ENCODE measurements around the gene MAP2K4.

Gene MAP2K4

GRCh38 chr17:12193144-12193735 lies 172.6 kb downstream of the MAP2K4 start:
- DNase-seq (ENCODE audit: low spot score) (no peak), ATAC-seq (ENCODE audit: low read depth) (no peak)
- Histone ChIP-seq H3K27ac (ENCODE audit: poor library complexity, severe bottlenecking) (no peak overlapping the region), H3K27me3 (ENCODE audit: insufficient read depth, poor library complexity, severe bottlenecking) (no peaks in the 10 kb centered on the region), H3K36me3 (ENCODE audit: low read depth) (no peaks in the 10 kb centered on the region), H3K4me3 (ENCODE audit: severe bottlenecking) (no peak overlapping the region), H3K9me3 (ENCODE audit: severe bottlenecking) (no peaks in the 10 kb centered on the region), H3K4me1 (ENCODE audit: insufficient read depth, poor library complexity, severe bottlenecking) (no peaks in the 10 kb centered on the region)
- TF ChIP-seq CTCF (IDR thresholded peaks at IDR 0.05; ENCODE audit: poor library complexity, severe bottlenecking): no peak

Measured in RWPE2 (cell line).